ENCODE data around the gene MKKS.

DNA sequence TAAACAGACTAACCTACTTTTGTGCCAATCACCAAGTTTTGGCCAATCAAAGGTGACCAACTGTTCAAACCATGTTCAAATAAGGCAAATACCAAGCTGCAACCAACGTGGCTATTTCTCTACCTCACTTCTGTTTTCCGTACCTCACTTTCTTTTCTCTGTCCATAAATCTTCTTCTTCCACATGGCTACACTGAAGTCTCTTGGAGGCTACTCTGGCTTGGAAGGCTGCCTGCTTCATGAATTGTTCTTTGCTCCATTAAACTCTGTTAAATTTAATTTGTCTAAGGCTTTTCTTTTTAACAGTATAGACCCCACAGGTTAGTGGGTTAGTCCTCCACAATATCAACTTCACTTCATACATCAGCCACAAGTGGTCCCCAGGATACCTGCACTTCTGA is 58.8 kb downstream of the MKKS start:
- TF ChIP-seq, protein P1, sequence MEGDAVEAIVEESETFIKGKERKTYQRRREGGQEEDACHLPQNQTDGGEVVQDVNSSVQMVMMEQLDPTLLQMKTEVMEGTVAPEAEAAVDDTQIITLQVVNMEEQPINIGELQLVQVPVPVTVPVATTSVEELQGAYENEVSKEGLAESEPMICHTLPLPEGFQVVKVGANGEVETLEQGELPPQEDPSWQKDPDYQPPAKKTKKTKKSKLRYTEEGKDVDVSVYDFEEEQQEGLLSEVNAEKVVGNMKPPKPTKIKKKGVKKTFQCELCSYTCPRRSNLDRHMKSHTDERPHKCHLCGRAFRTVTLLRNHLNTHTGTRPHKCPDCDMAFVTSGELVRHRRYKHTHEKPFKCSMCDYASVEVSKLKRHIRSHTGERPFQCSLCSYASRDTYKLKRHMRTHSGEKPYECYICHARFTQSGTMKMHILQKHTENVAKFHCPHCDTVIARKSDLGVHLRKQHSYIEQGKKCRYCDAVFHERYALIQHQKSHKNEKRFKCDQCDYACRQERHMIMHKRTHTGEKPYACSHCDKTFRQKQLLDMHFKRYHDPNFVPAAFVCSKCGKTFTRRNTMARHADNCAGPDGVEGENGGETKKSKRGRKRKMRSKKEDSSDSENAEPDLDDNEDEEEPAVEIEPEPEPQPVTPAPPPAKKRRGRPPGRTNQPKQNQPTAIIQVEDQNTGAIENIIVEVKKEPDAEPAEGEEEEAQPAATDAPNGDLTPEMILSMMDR (IDR thresholded peaks at IDR 0.05): no peak
- TF ChIP-seq EZH2 (IDR thresholded peaks at IDR 0.05; ENCODE audit: borderline replicate concordance, insufficient read depth, low read depth, low read length, poor library complexity, severe bottlenecking): no peak
